HG03066 (cell line): ENCODE results near the gene EEPD1.
"Not testable (repeated sequence)": the region's sequence is repeated elsewhere in the genome, so short reads cannot be mapped to it uniquely, and the experiment has no call there.

Experiments used
- ATAC-seq: cut with Tn5 transposase; IDR thresholded peaks from one replicate; pipeline ENCODE4 v1.9.1; 2021; ENCODE audit warnings: low read depth; ENCODE audit not compliant: unreplicated experiment

EEPD1 gene

DNA sequence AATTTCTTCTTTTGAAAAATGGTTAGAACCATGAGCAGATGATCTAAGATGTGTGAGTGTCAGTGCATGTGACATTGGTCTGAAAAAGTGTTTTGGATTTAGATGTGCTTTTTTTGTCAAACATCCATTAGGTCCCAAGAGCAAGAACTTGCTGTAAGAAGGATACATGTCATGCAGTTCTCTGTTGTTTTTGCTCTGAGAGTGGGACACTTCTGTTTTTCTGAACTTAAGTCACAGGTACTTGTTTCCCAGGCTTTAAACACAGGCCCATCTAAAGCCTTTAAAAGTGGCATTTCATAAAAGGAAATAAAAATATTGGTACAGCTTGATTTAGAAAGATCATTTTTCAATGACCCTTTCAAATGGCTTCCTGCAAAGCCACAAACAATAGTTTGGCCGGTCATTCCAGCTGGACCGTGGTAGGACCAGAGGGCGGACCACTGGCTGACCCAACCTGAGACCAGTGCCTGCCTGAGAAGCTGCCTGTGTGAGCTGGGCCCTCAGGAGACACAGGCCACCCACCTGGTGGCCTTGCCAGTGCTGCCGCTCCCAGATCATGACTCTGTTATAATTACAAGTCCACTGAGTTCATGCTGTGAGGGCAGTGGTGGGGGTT is 92.7 kb downstream of the EEPD1 start:
- no peak for ATAC-seq

DNA sequence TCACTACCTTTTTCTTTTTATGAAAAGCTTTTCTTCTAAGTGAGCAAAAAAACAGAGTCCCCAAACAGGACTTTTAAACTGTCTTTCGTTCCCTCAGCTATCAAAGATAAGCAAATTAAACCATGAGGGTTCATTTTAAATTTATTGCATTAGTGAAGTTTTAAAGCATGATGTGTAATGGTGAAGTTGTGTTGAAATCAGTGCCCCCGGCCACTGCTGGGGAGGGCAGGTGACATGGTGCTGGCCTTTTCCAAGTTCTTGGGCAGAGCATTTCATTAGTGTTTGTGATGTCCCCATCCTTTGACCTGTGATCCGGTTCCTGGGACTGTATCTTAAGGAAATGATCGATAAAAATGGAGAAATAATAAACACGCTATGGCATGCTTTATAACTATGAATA is 96.0 kb downstream of the EEPD1 start:
- ATAC-seq = no peak

DNA sequence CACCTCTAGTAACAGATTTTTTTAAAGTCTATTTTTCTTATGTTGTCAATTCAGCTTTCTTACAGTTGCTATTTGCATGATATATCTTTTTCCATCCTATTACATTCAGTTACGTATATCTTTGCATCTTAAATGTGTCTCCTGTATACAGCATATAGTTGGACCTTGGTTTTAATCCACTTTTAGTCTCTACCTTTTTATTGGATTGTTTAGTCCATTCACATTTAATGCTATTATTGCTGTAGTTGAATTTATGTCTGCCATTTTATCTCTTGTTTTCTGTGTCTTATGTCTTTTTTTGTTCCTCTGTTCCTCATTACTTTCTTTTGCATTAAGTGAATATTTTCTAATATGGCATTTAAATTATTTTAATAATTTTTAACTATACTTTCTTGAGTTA is 100.6 kb downstream of the EEPD1 start:
- no peak for ATAC-seq

DNA sequence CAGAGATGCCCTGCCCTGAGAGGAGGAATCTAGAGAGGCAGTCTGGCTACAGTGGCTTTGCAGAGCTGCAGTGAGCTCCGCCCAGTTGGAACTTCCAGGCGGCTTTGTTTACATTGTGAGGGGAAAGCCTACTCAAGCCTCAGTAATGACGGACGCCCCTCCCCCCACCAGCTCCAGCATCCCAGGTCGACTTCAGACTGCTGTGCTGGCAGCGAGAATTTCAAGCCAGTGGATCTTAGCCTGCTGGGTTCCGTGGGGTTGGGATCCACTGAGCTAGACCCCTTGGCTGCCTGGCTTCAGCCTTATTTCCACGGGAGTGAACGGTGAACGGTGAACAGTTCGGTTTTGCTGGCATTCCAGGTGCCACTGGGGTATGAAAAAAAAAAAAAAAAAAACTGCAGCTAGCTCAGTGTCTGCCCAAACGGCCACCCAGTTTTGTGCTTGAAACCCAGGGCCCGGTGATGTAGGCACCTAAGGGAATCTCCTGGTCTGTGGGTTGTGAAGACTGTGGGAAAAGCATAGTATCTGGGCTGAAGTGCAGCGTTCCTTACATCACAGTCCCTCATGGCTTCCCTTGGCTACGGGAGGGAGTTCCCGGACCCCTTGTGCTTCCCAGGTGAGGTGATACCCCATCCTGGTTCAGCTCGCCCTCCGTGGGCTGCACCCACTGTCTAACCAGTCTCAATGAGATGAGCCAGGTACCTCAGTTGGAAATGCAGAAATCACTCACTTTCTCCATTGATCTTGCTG is 105.6 kb downstream of the EEPD1 start:
- ATAC-seq = not testable (repeated sequence)

DNA sequence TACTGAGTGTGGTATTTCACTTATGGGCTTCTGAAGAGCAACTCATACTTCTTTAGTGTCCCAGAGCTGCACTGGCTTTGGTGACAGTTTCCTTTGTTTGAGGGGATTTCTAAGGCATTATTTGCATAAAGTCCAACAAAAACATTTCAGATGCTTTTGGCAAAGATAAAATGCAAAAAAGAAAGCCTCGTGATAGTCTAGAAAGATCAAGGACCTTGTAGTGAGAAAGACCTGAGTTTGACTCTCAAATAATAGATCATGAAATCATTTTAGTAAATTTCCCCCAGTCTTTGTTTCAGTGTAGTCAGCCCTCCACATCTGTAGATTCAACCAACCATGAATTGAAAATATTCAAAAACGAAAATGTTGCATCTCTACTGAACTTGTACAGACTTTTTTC is 107.4 kb downstream of the EEPD1 start:
- no peak for ATAC-seq

DNA sequence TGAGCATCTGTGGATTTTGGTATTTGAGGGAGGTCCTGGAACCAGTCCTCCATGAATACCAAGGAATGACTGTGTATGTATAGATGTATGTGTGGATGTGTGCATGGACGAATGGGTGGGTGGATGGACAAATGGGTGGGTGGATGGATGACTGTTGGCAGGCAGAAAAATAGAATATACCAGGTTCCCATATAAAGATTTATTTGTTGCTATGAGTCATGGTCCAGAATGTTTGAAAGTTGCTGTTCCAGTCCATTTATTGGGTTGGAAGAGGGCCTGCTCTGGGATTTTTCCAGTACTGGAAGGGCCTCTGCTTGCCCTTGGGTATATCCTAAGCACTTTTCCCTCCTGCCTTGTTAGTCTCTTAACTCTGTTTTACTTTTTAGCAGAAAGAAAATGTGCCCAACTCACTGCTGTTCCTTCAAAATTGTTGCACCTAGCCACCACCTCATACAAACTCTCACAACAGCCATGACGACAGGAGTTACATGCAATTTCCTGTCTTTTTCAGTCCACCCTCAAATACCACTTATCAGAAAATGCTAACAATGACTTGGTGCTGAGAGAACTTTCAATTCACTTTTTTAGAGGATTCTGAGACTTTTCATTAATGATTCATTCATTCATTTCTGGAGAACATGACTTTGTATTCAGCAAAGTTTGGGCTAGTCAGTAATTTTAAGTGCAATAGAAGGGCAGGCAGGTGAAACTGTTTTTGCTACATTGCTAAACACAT is 108.1 kb downstream of the EEPD1 start:
- no peak for ATAC-seq

DNA sequence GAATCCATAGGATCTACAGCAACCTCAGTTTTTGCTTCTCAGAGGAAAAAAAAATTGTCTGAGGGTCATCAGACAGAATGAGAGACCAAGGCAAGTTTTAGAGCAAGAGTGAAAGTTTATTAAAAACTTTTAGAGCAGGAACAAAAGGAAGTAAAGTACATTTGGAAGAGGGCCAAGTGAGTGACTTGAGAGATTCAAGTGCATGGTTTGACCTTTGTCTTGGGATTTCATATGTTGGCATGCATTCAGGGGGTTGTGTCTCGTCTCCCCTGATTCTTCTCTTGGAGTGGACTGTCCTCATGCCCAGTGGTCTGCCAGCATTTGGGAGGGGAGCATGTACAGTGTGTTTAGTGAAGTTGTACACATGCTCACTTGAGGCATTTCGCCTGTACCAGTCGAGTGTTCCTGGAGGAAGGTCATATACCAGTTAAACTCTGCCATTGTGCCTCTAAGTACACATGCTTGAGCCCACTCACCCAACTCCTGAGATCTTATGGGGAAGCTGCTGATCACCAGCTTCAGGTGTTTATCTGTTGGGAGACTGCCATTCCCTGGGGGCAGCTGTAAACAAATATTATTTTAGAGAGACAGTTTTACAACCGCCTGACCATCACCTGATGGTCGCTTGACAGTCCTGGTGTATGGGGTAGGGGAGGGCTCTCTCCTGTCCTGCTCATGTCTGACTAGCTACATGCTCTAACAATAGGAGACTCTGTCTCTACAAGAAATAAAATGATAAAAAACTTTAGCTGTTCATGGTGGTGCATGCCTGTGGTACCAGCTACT is 109.4 kb downstream of the EEPD1 start:
- ATAC-seq = no peak

DNA sequence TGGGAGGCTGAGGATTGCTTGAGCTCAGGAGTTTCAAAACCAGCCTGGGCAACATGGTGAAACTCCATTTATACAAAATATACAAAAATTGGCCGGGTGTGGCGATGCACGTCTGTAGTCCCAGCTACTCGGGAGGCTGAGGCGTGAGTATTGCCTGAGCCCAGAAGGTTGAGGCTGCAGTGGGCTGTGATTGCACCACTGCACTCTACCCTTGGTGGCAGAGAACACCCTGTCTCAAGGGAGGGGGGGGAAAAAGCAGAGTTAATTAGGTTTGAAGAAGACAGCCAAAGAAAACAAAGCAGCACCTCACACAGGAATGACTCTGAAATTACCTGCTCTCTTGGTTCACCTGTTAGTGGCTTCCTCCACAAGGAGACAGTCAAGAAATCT is 110.0 kb downstream of the EEPD1 start:
- no peak for ATAC-seq

DNA sequence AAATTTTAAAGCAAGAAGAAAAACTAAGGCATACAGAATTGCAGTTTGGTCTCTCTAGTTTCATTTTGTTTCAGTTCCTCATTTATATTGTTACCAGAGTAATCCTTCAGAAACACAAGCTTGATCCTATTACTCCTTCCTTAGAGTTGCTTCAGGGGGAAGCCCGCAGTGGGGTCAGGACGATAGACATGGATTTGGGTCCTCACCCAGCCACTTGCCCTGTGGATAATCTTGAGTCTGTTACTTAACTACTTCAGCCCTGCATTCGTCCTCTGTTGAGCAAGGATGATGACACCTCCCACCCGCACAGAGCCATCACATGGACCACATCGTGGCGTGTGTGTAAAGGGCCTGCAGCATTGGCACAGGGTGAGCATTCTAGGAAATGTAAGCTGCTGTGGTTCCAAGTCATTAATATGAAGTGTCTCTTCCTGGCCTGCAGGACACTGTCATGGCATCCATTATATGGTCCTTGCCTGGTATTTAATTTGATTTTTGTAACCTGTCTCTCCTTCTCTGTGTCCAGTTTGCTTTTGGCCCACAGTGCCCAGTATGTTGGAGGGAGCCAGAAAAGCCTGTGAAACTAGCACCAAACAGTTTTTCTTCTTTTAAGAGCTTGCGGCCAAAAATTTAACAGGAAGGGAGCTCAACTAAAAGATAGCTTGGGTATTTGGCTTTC is 111.2 kb downstream of the EEPD1 start:
- ATAC-seq = no peak

DNA sequence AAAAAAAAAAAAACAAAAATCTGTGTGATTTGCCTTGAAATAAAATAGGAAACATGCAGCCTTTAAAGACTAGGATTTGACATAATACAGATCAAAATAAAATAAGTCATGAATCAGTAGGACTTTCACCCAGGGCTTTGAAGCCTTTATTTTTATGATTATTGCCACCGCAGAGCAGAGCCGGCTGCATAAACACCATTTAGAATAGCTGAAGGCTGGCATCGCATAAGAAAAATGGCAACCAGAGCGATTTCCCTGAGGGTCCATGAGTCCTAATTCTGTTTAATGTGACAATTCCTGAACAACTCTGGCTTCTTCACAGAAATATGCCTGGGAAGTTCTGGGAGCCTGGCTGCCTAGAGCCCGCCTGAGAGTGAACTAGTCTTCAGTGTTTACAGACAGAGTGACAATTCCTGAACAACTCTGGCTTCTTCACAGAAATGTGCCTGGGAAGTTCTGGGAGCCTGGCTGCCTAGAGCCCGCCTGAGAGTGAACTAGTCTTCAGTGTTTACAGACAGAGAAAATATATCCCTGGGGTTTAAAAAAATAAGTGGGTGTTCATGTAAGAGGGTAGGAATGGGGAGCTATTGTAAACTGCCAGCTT is 112.0 kb downstream of the EEPD1 start:
- no peak for ATAC-seq

DNA sequence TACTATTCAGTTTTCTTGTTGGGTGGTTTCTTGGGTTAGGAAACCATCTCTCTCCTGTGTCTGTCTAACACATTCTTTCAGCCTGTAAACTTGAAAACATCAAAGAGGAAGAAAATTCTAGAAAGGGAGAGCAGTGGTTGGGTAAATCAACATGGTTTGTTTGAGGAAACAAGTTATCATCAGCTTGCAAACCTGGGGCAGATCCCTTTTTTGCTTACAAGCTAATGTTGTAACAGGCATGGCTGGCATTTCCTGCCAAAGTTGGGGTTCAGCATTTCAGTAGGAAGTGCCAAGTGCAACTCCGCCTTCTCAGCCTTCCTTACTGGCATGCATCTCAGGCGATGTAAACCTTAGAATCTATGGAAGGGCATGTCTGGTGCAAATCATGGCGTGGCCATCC is 112.6 kb downstream of the EEPD1 start:
- ATAC-seq = no peak

DNA sequence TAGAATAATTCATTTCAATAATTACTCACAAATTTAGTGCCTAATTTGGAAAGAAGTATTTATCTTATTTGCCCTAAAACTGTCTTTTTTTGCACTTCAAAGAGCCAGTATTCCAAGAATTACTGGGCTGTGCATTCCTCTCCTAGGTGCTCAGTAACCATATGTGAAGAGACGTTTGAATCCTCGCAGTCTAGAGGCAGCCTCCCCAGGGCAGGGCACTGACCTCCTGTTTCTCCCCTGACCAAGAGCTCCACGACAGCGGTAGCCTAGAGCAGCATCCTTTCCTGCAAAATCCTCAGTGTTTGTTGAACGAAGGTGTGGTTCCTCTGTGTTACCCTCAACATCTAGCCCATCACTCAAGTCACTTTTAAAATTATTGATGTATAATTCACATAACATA is 113.1 kb downstream of the EEPD1 start:
- no peak for ATAC-seq

DNA sequence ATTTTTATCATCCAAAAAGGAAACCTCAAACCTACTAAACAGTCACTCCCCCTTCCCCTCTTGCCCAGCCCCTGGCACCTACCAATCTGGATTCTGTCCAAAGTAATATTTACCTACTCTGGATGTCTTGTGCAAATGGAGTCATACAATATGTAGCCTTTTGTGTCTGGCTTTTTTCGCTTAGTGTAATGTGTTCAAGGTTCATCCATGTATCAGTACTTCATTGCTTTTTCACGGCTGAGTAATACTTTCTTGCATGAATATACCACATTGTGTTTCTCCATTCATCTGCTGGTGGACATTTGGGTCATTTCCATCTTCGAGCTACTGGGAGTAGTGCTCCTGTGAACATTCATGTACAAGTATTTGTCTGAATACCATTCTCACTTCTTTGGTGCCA is 113.6 kb downstream of the EEPD1 start:
- ATAC-seq = no peak

DNA sequence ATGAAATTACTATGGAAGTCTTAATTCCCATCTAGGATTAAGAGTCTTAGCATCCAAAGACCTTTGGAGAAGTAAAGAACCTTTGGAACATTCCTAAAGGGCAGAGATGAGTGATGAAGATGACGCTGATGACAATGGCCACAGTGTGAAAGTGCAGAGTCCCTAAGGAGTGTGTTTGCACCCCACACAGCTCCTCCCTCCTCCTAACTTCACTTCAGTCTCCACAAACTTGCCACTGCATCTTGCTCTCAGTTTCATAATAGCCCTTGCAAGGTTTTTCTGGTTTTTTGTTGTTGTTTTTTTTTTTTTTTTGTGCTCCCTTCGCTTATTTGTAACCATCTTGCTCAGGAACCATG is 119.1 kb downstream of the EEPD1 start:
- ATAC-seq = no peak

DNA sequence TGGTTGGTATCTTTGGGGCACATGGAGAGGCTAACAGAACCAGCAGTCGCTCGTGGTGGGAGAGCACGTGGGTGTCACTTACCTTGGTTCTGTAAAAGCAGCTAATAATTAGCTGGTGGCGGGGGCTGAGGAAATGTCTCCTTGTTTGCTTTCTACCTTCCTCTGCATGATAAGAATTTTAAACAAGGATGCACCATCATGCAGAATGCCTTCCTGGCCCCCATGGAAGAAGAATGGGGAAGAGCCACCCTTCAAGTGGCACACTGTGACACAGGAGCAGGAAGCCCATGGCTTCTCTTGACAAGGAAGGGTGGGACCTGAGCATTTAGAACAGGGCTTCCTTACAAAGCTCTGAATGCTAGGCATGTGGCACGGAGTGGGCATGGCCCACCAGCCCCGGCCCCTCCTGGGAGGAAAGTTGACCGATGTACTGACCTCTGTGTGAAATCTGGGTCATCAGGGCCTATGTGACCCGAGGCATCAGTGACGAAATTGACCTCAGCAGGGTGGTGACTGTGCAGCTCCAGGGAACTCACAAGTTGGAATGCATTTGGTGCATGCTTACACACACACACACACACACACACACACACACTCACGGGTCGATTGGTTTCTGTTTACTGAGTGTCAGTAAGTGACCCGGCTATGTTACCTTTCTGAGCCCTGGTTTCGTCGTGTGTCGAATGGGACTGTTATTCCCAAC is 119.7 kb downstream of the EEPD1 start:
- no peak for ATAC-seq

DNA sequence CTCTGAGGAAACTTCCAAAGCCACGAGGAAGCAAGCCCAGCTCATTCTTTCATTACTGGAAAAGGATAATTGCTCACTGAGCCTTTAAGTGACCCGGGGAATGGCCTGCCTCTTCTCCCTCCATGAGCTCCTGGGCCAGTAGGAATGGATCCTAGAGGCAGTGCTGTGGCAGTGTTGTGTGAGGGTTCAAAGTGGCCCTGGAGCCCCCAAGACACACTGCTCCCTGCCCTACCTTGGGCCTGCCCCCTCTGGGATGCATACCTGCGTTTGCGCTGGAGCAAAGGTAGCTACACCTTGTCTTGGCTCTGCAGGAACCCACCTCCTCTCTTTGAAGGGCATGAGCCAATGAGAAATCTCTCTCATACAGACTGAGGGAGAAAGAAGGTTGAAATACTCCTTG is 120.8 kb downstream of the EEPD1 start:
- ATAC-seq = no peak

DNA sequence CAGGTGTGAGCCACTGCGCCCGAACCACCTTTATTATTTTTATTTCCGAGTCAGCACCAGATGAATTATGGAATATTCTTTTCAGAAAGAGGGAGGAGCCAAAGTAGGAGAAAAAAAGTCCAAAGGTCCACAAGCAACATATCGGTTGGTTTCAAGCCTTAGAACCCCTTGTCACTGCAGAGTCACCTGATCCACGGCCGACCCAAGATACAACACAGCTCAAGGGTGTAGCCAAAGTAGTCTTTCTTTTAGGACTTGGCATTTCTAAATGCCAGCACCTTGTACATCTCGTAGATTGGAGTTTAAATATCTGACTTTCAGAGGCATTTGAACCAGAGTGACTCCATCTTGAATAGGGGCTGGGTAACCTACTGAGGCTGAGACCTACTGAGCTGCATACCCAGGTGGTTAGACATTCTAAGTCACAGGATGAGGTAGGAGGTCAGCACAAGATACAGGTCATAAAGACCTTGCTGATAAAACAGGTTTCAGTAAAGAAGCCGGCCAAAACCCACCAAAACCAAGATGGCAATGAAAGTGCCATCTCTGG is 122.8 kb downstream of the EEPD1 start:
- ATAC-seq = no peak

DNA sequence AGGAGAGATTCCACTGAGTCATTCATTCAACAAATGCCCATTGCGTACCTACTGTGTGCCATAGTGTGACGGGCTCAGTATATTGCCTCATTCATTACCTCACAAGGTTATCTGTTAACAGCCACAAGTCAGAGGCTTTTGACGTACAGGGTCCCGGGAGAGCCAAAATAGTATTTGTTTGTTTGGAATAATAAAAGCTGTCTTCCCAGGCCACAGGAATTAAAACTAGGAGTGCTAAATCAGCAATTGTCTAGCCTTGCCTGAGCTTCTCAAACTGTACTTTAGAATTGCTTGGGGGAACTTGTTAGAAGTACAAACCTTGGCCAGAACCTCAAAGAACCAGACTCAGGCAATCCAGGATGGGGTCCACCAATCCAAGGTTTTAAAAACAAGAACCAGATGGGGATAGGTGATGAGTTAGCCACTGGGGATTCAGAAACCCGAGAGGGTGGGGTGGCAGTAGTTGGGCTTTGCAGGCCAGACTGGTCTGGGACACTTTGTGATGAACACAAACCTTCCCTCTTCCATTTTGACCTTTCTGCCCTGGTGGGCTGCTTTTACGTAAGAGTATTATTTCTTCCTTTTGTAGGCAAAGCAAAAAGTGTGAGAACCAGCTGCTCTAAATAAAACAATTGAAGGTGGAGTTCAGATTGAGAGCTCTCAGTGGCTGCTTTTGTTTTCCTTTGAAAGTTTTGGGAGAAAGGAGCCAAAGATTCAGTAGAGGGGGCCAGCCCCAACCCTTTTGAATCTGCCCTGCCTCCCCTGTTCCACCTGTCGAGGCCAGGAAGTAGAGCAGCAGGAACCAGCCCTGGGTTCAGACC is 123.6 kb downstream of the EEPD1 start:
- no peak for ATAC-seq

DNA sequence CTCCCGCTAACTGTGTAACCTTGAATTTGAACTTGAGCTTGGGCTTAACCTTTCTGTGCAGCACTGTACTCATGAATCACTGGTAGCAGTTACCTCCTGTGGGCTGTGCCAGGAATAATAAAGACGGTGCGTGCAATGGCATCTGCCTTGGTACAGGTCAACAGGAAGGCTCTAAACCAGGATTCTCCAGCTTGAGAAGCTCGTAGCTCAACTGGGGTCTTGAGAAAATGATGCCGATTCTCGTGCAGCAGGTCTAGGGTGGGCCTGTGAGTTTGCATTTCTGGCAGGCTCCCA is 124.1 kb downstream of the EEPD1 start:
- no peak for ATAC-seq
